Non-pigmented ciliary epithelial cell (primary cell): ENCODE results near the gene LRRC59.
"Not testable (repeated sequence)": the region's sequence is repeated elsewhere in the genome, so short reads cannot be mapped to it uniquely, and the experiment has no call there.

Experiments
- DNase-seq: peaks from one replicate; pipeline ENCODE4 v3.0.0-alpha.2; 2010; ENCODE audit warnings: low read depth

LRRC59 gene

DNA sequence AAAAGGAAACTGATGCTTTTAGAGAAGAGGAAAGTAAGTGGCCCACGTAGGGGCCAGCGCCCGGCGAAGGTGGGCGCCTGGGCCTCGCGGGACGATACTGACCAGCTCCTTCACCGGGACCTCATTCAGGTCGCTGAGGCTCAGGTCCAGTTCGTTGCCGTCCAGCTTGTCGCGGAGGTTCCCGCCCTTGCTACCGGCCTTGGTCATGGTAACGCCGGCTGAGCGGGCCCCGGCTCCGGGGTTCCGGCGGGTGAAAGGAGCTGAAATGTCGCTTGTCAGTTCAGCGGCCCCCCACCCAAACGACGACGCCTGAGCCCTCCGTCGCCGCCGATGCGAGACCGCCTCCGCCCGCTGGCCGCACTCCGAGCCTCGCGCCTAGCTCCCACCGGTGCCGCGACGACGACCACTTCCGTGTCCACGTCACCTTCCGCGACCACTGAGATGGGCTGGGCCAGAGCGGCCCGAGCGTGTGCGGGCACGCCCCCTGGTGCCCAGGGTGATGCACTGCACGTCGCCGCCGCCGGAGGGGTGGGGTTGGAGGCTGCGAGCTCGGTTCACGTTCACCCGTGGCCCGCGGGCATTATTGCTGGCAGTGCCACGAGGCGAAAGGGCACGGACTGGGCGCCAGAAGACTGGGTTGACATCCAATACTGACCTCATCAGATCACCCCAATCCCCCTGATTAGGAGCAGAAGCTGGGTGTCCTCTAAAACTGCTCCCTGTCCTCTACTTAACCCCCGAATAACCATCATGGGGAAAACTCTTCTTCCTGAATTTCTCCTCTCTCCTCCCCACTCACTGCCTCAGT is at the start of gene LRRC59:
Gene LRRC59 (minus strand): TSS at position 413 of the 808 bp plus-strand sequence. CDS start 206 bp downstream, at position 207.
- peak; percentile 35 for DNase-seq

DNA sequence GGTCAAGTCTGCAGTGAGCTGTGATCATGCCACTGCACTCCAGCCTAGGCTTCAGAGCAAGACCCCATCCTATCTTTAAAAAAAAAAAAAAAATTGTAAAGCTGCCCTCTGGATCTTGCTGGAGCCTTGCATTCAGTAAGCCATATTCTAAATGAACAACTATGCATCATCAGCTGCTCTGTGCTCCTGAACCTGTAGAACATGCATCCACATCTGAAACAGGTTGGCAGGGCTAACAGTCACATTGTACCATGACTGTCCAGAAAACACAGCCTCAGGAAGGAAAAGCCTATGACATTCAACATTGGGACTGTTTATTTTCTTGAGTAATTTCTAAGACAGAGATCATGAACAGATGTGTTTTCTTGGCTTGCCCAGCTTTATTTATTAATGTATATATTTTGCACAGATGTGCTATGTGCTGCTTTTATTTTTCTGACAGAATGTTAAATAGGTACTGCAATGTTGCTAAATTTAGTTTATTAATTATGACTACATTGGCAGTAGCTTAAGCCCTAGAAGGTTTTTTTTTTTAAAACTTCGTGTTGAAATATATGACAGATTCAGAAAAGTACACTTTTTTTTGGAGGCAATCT is 48.5 kb upstream of the LRRC59 start:
- DNase-seq: no peak

- DNase-seq: no peak
These were observed 47.8 kb upstream of the LRRC59 start for GRCh38 chr17:50444841-50445715.

GRCh38 chr17:50443505-50443974 is 46.2 kb upstream of the LRRC59 start:
- no peak for DNase-seq

GRCh38 chr17:50440838-50441829 is 43.8 kb upstream of the LRRC59 start:
- DNase-seq: no peak

GRCh38 chr17:50440172-50440837 is 43.0 kb upstream of the LRRC59 start:
- no peak for DNase-seq

DNA sequence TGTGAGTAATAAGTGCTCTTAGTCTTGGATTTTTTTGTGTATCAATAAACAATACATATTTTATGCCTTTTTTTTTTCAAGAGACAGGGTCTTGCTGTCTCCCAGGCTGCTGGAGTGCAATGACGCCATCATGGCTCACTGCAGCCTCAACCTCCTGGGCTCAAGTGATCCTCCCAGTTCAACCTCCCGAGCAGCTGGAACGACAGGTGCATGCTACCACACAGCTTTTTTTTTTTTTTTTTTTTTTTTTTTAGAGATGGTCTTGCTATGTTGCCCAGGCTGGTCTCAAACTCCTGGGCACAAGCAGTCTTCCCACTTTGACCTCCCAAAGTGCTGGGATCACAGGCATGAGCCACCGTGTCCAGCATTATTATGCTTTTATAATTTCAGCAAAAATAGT is 41.7 kb upstream of the LRRC59 start:
- no peak for DNase-seq

- DNase-seq: no peak
These were observed 40.1 kb upstream of the LRRC59 start for GRCh38 chr17:50437409-50437808.

- no peak for DNase-seq
These were observed 34.9 kb upstream of the LRRC59 start for GRCh38 chr17:50432125-50432762.

DNA sequence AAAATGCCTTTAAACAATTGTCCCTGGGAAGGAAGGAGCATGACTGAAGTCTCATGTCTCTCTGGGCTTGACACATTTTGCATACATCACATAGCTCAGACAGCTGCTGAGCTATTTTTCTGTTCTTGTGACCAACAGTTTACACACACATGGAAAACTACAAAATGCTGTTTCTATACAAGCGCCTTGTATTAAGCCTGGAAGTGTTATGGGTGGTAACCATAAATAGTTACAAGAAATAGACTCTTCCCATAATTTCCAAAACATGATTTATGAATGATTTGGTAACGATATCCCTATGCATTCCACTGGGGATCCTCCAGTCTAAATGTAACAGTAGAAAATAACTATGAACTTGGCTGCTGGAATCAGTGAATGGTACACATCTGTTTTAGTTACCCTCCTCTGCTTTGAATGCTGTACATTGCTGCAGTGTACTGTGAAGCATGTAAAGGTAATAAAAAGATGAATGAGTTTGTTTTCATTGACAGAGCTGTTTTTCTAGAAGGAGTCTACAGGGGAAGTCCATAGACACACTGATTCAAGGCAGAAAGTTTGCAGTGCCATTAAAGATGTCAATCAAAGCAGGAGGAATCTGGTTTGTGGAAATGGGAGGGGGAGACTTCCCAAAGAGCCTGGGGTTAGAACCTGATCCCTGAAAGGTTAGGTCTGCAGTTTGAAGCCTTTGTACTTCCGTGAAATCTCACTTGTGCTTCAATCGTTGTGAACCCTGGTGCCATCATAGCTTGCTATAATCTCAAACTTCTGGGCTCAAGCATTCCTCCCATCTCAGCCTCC is 33.7 kb upstream of the LRRC59 start:
- no peak for DNase-seq

- DNase-seq: no peak
These were observed 32.5 kb upstream of the LRRC59 start for GRCh38 chr17:50429793-50430192.

DNA sequence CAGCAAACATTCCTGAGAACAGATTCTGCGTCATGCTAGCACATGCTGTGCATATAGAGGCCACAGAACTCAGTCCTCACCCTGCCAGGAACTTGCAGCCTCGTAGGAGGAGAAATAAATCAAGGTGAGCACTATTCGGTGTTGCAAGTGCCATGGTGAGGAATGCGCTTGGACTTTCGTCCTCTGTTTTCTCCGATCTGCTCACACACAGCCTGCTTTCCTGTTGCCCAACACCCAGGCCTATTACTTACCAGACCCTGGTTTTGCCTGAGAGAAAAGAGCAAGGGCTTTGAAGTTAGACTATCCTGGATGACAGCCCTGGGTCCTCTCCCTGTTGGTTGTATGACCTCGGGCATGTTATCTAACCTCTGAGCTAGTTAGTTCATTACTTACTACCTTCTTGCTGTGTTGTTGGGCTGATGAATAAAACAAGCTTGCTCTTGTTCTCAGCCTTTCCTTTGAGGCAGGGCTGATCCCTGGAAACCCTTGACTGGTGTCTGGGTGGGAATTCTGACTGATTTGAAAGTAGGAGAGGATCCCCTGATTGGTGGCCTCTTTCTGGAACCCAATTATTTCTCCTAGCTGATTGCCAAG is 31.6 kb upstream of the LRRC59 start:
- no peak for DNase-seq

DNA sequence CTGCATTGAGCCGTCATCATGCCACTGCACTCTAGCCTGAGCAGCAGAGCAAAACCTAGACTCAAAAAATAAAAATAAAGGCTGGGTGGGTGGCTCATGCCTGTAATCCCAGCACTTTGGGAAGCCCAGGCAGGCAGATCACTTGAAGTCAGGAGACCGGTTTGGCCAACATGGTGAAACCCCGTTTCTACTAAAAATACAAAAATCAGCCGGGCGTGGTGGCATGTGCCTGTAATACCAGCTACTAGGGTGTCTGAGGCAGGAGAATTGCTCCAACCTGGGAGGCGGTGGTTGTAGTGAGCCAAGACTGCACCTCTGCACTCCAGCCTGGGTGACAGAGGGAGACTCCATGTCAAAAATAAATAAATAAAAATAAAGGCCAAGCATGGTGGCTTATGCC is 30.8 kb upstream of the LRRC59 start:
- not testable (repeated sequence) for DNase-seq

- DNase-seq: no peak
These were observed 29.8 kb upstream of the LRRC59 start for GRCh38 chr17:50426814-50427787.

- no peak for DNase-seq
These were observed 29.1 kb upstream of the LRRC59 start for GRCh38 chr17:50426472-50426782.

DNA sequence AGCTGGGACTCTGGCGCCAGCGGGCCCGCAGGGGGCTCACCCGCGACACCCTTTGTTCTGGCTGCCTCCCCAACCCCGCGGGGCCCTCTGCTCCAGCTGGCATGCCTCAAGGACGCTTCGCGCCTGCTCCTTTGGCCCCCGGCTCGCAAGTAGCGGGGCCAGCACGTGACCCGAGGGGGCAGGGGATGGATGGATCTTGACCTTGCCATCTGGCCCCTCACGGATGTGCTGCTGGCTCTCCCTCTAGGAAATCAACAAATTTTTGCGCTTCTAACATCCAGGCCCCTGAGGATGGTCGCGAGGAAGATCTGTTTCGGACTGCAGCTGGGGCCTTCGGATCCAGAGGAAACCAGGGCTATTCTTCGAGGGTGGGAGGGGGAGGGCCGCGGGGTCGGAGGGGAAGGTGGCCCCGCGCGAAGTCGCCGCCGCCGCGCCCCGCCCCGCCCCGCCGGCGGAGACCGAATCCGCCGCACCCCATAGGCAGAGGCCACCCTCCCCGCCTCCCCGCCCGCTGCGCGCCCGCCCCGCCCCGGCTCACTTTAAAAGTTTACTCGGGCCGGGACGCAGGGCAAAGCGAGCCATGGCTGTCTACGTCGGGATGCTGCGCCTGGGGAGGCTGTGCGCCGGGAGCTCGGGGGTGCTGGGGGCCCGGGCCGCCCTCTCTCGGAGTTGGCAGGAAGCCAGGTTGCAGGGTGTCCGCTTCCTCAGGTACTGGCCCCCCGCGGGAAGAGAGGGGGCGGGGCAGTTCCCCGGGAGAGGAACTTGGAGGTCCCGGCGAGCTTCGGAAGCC is 28.6 kb upstream of the LRRC59 start, which contains the start of gene ACSF2:
Gene ACSF2 (plus strand): TSS at position 537 of the 790 bp plus-strand sequence. CDS start 44 bp downstream, at position 581.
- DNase-seq: no peak
